Thoracic aorta (tissue), 2 donors: ENCODE data around the gene AQP1. TPM values are rescaled to one million over a fixed set of nuclear protein-coding genes. Genes with fewer than 3 reads are reported as not detected.

Source experiments
- ATAC-seq: fragments of 150-250 bp; one replicate; pipeline ENCODE4 v1.8.0; 2017; ENCODE audit warnings: low read depth; ENCODE audit not compliant: insufficient number of reproducible peaks, low FRiP score
- DNase-seq: peaks from one replicate; pipeline ENCODE4 v3.0.0-alpha.2; 2020; ENCODE audit warnings: low spot score
- H3K27ac ChIP-seq, 2 donors: fragments of 200-600 bp; sonication (generic); 1 replicate in 1 of 2; 2 replicates in 1 of 2; pipeline ENCODE4 v1.5.1; 2016; ENCODE audit warnings: mild to moderate bottlenecking in 2 of 2, moderate library complexity in 2 of 2
- H3K27me3 ChIP-seq: fragments of 200-600 bp; sonication (generic); replicated peaks from 2 replicates; pipeline ENCODE4 v1.6.0; 2016; ENCODE audit warnings: mild to moderate bottlenecking; ENCODE audit not compliant: insufficient read depth
- H3K36me3 ChIP-seq: fragments of 200-600 bp; sonication (generic); one replicate; pipeline ENCODE4 v1.5.1; 2016
- H3K4me1 ChIP-seq, 2 donors: fragments of 200-600 bp; sonication (generic); 1 replicate in 1 of 2; 2 replicates in 1 of 2; pipeline versions ENCODE4 v1.5.1 to v1.6.0; 2016; ENCODE audit warnings: low read depth in 2 of 2, mild to moderate bottlenecking in 1 of 2; ENCODE audit not compliant: control insufficient read depth in 1 of 2
- H3K4me3 ChIP-seq: fragments of 200-600 bp; sonication (generic); 2 replicates; pipeline ENCODE4 v1.5.1; 2016; ENCODE audit warnings: mild to moderate bottlenecking
- H3K9me3 ChIP-seq: fragments of 200-600 bp; sonication (generic); 2 replicates; pipeline ENCODE4 v1.5.1; 2016
- total RNA-seq, 2 donors: library from RNA; depleted of rRNA; stranded (reverse); fragments of >200 nt; gene quantifications; one replicate each; pipeline versions ENCODE4 v1.1.0 to v1.2.3, GENCODE V29; 2016
- TF ChIP-seq, protein P1 (sequence below): fragments of 200-600 bp; sonication (generic); IDR thresholded peaks from one replicate; pipeline ENCODE4 v1.5.1; 2019; ENCODE audit warnings: antibody characterized with exemption

AQP1 gene
- total RNA-seq, 2 donors from 2014 or later = 1,262 to 1,768 TPM

DNA sequence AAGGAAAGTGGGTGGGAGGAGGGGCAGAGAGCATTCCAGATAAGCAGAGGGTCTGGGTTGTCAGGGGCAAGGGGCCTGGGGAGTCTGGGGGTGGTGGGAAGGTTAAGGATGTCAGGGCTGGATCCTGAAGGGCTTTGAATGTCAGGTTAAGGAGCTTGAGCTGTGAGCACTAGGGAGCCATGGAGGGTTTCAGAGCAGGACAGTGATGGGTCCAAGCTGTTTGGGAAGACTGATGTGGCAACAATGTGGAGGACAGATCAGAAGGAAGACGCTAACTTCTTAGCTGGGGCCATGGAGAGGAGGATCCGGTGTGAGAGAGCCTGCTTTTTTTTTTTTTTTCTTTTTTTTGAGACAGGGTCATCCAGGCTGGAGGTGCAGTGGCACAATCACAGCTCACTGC lies 13.9 kb upstream of the AQP1 start:
- no peak overlapping the region for H3K27ac ChIP-seq
- no peak for ATAC-seq
- peaks cover 28 to 76% of the 10 kb centered on the region in 2 donors for H3K4me1 ChIP-seq
- TF ChIP-seq, protein P1, sequence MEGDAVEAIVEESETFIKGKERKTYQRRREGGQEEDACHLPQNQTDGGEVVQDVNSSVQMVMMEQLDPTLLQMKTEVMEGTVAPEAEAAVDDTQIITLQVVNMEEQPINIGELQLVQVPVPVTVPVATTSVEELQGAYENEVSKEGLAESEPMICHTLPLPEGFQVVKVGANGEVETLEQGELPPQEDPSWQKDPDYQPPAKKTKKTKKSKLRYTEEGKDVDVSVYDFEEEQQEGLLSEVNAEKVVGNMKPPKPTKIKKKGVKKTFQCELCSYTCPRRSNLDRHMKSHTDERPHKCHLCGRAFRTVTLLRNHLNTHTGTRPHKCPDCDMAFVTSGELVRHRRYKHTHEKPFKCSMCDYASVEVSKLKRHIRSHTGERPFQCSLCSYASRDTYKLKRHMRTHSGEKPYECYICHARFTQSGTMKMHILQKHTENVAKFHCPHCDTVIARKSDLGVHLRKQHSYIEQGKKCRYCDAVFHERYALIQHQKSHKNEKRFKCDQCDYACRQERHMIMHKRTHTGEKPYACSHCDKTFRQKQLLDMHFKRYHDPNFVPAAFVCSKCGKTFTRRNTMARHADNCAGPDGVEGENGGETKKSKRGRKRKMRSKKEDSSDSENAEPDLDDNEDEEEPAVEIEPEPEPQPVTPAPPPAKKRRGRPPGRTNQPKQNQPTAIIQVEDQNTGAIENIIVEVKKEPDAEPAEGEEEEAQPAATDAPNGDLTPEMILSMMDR = no peak
- H3K27me3 ChIP-seq = no peaks in the 10 kb centered on the region
- no peaks in the 10 kb centered on the region for H3K9me3 ChIP-seq
- no peak for DNase-seq
- H3K36me3 ChIP-seq = no peaks in the 10 kb centered on the region
- H3K4me3 ChIP-seq = no peak overlapping the region

DNA sequence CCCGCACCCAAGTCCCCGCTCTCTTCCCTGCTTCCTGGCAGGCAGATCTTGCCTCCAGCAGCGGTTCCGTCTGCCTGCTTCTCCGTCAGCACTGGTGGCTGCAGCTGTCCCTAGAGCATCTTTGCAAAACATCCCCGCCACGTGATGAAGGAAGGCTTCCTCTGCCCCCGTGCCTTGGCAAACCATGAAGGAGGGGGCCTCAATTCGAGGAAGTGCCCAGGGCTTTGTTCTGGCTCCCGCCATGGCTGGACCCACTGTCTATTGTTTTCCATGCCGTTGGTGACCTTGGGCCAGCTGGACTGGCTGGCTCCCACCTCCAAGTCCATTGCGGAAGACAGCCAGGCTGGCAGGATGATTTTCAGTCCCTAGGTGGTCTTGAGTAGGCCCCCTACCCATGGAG lies 13.2 kb upstream of the AQP1 start:
- Histone ChIP-seq H3K9me3 (no peaks in the 10 kb centered on the region), H3K27ac (no peak overlapping the region), H3K27me3 (no peaks in the 10 kb centered on the region), H3K36me3 (no peaks in the 10 kb centered on the region), H3K4me1 (peaks cover 24 to 70% of the 10 kb centered on the region in 2 donors), H3K4me3 (no peak overlapping the region)
- ATAC-seq (no peak), DNase-seq (no peak)
- TF ChIP-seq, protein P1 = no peak

DNA sequence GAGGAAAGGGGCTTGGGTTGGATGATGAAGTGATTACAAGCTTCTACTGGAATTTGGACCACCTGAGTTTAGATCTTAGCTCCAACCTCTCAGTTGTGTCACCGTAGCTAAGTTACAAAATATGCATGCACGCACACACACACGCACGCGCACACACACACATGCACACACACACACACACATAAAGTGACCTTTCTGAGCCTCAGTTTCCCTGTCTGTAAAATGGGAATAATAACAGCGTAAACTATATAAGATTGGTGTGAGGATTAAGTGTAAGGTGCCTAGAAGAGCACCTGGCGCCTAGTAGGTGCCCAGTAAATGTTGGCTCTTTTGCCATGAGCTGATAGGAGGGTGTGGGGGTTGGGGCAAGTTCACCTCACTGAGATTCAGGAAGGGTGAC lies 12.6 kb upstream of the AQP1 start:
- H3K27ac ChIP-seq = peak overlapping the region; percentile 68 to 88
- H3K9me3 ChIP-seq = no peaks in the 10 kb centered on the region
- H3K27me3 ChIP-seq = no peaks in the 10 kb centered on the region
- no peak overlapping the region for H3K4me3 ChIP-seq
- peaks cover 17 to 64% of the 10 kb centered on the region in 2 donors for H3K4me1 ChIP-seq
- ATAC-seq (no peak), DNase-seq (no peak)
- TF ChIP-seq, protein P1 = no peak
- H3K36me3 ChIP-seq = no peaks in the 10 kb centered on the region

DNA sequence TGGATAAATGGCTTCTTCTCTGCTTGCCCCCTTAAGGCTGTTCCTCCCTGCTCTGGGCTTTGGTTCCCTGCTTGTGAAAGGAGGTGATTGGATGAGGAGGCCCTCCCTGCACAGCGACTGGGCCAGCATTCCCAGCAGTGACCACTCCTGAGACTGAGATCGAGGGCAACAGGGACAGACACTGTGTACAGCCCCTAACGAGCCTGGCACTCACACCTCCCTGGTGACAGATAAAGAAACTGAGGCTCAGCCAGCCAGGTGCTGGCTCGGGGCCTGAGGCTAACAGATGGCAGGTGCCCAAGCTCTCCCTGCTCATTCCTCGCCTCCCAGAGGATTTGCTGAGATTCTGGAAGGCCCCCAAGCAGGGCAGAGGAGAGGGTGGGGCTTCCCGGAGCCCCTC lies 12.0 kb upstream of the AQP1 start:
- ATAC-seq = no peak
- Histone ChIP-seq H3K36me3 (no peaks in the 10 kb centered on the region), H3K27ac (peak overlapping the region; percentile 68 to 88), H3K9me3 (no peaks in the 10 kb centered on the region), H3K4me3 (peak overlapping the region; percentile 7), H3K27me3 (no peaks in the 10 kb centered on the region), H3K4me1 (peaks cover 13 to 58% of the 10 kb centered on the region in 2 donors)
- no peak for DNase-seq
- TF ChIP-seq, protein P1 = no peak

DNA sequence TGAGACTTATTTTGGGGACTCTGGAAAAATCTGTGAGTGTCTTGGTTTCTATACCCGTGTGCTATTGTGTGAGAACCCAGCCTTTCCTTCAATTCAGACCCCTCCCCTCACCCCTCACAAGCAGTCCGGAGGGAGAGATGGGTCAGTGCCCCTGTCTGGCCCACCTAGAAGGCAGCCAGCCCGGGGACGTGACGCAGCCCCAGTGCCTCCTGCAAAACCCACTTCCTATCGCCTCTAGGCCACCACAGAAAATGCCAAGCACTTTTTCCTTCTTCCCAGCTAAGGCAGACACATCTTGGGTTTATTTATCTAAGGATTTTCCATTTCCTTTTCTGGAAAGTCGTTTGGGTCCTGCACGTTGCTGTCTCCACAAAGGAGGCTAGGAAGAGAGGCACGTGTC lies 11.6 kb upstream of the AQP1 start:
- DNase-seq (no peak), ATAC-seq (no peak)
- Histone ChIP-seq H3K9me3 (no peaks in the 10 kb centered on the region), H3K27ac (peak overlapping the region; percentile 68 to 88), H3K27me3 (no peaks in the 10 kb centered on the region), H3K36me3 (no peaks in the 10 kb centered on the region), H3K4me1 (peaks cover 13 to 56% of the 10 kb centered on the region in 2 donors), H3K4me3 (peak overlapping the region; percentile 7)
- TF ChIP-seq, protein P1 = no peak
